HEK293T (cell line): ENCODE data around the gene HMGN5.

Experiments
- ELF4 ChIP-seq: fragments of 450-650 bp; IDR thresholded peaks from 2 replicates; pipeline ENCODE4 v1.6.1; 2017; ENCODE audit warnings: antibody characterized with exemption
- FOXA1 ChIP-seq: fragments of 450-650 bp; IDR thresholded peaks from 2 replicates; pipeline ENCODE4 v1.6.1; 2016; ENCODE audit warnings: mild to moderate bottlenecking
- SUZ12 ChIP-seq: fragments of 450-650 bp; IDR thresholded peaks from 2 replicates; pipeline ENCODE4 v1.6.1; 2016; ENCODE audit warnings: mild to moderate bottlenecking
- TF ChIP-seq, protein P1 (sequence below): fragments of 450-650 bp; IDR thresholded peaks from 2 replicates; pipeline ENCODE4 v1.6.1; 2016

DNA sequence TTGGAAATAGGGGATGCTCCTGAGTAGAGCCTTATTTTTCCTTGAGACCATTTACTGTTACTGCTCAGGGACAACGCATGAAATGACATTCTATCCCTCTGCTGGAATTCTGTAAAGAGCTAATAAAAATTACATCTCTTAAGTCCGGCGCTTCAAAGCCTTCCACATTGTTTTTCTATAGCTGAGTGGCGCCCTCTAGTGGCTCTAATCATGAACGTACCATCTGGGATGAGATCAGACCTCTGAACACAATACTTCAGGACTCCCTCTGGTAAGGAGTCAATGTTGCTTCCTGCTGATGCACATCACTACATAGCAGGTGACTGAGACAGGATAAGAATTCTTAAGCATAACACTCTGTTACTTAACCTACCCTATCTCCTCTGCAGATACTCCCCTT is 6.0 kb downstream of the HMGN5 start:
- TF ChIP-seq, protein P1, sequence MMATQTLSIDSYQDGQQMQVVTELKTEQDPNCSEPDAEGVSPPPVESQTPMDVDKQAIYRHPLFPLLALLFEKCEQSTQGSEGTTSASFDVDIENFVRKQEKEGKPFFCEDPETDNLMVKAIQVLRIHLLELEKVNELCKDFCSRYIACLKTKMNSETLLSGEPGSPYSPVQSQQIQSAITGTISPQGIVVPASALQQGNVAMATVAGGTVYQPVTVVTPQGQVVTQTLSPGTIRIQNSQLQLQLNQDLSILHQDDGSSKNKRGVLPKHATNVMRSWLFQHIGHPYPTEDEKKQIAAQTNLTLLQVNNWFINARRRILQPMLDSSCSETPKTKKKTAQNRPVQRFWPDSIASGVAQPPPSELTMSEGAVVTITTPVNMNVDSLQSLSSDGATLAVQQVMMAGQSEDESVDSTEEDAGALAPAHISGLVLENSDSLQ: no peak
- no peak for TF ChIP-seq FOXA1
- no peak for TF ChIP-seq ELF4
- TF ChIP-seq SUZ12: no peak
